Activated CD4-positive, CD25-positive, alpha-beta regulatory T cell (primary cell): Measurements from ENCODE around the gene GRK6.
"Not testable (repeated sequence)": the region's sequence is repeated elsewhere in the genome, so short reads cannot be mapped to it uniquely, and the experiment has no call there.

Experiments used
- DNase-seq, 4 experiments: peaks; one replicate each; lab custom pipeline; 2025; lab: John Stamatoyannopoulos, UW

GRK6 gene

DNA sequence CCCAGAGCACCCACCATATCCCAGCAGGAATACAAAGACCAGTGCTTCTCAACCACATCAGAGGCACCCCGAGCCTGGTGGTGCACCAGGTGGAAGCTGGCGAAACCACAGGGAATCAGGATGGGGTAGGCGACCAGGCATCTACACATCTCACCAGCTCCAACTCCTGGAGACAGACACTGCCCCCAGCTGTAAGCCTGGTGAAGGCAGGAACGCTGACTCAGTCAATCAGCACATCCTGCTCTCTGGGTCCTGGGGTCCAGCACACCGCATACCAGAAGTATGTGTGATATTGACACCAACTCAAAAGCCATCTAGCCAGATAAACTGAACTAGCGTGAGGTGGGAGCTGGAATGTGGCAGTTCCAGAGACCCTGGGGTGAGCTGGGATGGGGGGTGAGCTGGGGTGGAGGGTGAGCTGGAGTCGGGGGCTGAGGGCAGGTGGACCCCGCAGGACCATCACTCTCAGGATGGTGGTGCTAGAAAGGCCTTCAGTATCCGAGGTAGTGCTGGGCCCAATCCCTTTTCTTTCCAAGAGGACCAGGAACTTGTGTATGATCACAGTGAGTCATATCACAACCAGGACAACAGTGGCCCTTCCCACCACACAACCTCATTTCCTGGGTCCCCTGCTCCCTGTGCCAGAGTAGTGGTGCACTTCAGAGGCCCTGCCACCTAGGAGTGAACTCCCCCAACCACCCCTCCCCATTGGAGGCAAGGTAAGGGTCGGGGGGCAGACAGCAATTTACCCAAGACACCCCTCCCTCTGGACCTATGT is 44.5 kb downstream of the GRK6 start:
- DNase-seq: no peak

DNA sequence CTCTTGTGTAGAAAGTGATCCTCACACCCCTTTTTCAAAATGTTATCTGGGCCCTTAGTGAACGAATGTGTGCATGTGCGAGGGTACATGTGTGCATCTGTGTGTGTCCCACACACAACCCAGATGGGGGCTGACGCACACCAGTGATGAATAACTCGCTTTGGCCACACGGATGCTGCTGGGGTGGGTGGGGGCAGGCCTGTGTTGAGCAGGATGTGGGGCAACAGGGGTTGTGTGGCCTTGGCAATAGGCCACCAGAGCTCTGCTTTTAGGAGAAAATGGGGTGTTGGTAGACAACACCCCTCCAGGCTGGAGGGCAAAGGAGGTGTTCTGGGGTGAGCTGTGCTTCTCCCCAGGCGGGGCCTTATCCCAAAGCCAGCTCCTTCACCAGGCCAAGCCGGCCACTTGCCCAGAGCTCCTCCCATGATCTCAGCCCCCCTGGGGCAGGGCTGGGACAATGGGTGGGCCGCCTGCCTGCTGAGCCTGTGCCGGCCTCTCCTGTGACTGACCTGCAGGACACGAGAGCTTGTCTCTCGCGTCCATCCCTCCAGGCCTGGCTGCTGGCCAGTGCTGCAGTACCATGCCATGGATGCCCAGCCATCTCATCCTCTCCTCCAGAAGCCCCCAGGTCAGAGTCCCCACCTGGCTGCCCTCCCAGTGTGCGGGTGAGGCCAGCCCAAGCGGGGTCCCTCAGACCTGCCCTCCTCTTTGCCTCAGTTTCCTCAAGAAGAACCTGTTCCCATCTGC is 45.3 kb downstream of the GRK6 start:
- no peak for DNase-seq

GRCh38 chr5:177472460-177473442 is 46.3 kb downstream of the GRK6 start:
- no peak for DNase-seq

- DNase-seq: no peak
These were observed 47.0 kb downstream of the GRK6 start, which contains the start of gene DBN1 for GRCh38 chr5:177473443-177474001. Gene DBN1, minus strand, starts transcription at chr5:177473634. Its CDS starts 113 bp downstream, at chr5:177473521.

DNA sequence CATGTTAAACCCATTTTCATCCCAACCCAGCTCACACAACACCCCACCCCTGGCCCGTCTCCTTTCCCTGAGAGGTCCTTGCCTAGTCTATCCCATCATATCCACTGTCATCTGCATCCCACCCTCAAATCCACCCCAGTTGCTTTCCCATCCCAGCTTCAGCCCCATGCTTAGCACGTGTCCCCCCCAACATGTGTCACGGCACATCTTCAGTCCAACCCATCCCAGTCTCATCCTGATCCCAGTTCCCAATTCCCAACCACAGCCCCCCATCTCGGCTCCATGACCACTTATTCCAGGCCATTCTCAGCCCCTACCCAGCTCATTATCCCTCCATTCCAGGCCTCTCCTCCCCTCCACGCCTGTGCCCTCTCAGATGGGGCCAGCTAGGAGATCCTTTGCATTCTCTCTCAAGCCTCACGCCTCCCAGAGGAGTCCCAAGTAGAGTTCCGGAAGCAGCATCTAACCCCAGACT is 47.6 kb downstream of the GRK6 start:
- DNase-seq: no peak

GRCh38 chr5:177474846-177475562 is 48.5 kb downstream of the GRK6 start:
- DNase-seq: no peak

GRCh38 chr5:177475563-177476427 is 49.3 kb downstream of the GRK6 start:
- no peak for DNase-seq

- no peak for DNase-seq
These were observed 50.2 kb downstream of the GRK6 start for GRCh38 chr5:177476531-177477233.

- DNase-seq: no peak
These were observed 51.4 kb downstream of the GRK6 start for GRCh38 chr5:177477701-177478477.

DNA sequence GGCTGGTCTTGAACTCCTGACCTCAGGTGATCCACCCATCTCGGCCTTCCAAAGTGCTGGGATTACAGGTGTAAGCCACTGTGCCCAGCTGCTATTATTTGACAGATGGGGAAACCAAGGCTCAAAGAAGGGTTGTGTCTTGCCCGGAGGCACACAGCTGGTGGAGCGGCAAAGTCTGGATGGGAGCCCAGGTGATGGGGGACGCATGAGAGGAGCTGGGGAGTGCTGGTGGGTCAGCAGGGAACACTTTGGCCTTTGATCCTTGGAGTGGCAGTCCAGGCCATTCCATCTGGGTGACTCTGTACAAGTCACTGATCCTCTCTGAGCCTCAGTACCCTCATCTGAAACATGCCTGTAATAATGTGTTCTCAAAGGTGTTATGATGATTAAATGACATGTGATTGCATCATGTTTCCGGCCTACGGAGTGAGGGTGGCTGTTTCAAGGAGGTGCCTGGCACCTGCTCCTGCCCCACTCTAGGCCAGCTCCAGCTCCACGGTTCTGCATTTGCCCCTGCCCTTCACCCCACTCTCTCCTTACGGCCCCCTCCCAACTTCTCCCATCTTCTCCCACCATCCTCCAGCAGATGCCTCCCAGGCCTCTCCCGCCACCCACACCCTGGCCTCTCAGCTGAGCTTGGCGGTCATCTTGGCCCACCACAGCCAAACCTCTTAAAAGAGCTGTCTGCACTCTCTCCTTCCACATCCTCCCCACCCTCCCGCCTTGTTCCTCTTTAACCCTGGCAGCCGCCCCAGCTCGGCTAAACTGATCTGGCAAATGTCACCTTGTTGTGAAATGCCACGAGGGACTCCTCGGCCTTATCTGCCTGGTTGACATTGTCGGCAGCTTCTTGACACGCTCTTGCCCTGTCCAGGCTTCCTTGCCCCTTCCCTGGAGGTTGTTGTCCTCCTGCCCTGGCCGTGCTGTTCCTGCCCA is 52.5 kb downstream of the GRK6 start:
- no peak for DNase-seq

DNA sequence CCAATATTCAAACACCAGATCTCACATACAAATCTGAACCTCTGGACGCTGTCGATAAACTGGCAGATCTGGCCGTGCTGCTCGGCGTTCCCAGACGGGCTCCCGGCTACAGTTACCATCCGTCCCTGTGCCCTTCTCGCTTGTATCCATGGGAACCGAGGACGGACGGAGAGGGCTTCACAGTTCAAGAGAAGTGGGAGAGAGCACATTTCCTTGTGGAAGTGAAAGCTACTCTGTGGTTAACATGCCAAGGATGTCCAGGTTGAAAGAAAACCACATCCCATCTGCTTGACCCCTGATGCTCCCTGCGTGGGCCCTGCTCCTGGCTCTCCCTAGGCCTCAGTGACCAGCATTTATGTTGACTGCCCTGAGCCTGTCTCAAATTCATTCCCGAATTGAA is 53.3 kb downstream of the GRK6 start:
- no peak for DNase-seq

DNA sequence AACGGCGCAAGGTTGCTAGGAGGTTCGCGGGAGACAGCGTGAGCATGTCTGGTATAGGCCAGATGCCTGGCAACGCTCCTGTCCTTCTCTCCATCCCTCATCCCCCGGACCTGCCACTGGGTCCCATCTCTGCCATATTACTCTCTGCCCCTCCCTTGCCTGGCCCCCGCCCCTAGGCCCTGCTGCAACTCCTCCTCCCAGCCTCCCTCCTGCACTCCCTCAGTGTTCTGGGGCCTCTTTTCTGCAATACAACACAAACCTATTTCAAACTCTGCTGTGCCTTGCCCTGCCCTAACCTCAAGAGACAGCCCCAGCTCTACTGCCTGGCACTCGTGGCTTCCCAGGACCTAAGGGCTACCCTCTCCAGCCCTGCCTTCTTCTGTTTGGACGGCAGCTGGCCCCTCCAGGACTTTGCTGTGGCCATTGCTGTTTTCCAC is 55.9 kb downstream of the GRK6 start:
- no peak for DNase-seq

- DNase-seq: no peak
These were observed 56.6 kb downstream of the GRK6 start for GRCh38 chr5:177483042-177483441.

- no peak for DNase-seq
These were observed 57.8 kb downstream of the GRK6 start for GRCh38 chr5:177483994-177484901.

DNA sequence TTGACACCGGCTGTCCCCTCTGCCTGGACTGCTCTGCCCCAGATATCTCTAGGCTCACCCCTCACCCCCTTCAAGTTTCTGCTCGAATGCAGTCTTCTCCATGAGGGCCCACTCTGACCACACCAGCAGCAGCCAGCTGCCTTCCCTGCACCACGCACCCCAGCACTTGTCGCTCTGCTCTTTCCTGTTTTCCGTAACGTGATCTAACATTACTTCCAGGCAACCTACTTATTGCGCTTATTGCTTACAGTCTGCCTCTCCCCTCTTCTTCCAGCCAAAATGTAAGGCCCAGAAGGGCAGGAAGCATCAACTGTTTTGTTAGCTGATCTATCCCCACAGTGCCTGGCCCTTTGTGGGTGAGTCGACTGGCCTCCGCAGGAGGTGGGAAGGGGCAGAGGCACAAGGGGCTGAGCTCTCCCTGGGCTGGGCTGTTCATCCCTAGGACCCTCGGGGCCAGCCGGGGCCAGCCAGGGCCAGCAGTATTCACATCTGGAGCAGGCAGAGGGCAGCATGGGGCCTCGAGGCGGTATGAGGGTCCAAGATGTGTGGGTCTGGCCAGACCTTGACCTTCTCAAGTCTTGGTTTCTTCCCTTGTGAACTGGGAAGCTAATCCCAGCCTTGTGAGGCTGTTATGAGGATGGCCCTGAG is 58.5 kb downstream of the GRK6 start:
- no peak for DNase-seq

DNA sequence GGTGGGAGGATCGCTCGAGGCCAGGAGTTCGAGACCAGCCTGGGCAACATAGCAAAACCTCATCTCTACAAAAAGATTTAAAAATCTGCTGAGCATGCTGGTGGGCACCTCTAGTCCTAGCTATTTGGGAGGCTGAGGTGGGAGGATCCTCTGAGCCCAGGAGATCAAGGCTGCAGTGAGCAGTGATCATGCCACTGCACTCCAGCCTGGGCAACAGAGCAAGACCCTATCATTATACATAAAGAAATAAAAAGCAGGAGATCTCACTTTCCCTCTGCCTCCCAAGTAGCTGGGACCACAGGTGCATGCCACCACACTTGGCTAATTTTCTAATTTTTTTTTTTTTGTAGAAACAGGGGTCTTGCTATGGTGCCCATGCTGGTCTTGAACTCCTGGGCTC is 59.3 kb downstream of the GRK6 start:
- DNase-seq: not testable (repeated sequence)
